ENCODE data around the gene PFKL.
"Not testable (repeated sequence)": the region's sequence is repeated elsewhere in the genome, so short reads cannot be mapped to it uniquely, and the experiment has no call there.

PFKL gene

DNA sequence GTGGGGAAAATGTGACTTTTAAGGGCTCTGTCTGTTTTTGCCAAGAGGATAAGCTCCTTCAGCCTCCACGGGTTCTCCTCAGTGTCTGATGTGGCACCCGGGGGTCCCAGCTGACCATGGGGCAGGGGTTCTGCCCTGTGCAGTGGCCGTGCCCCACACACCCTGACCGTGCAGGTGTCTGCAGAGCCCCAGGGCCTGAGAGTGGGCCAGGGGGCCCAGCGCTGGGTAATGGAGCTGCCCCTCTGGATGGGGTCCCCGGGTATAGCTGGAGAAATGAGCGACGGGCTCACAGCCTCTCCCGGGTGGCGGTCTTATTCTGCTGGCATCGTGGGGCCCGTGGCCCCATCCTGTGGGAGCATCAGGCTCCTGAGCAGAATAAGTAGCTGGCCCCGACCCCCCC, 2.9 kb upstream of the PFKL start:
- Histone ChIP-seq H3K9me3 (ENCODE audit: control insufficient read depth, insufficient read depth, low read length) (no peaks in the 10 kb centered on the region), H3K27ac (ENCODE audit: low read depth, low read length) (no peak overlapping the region), H3K4me3 (ENCODE audit: low read depth, low read length) (no peak overlapping the region), H3K4me1 (ENCODE audit: control insufficient read depth, insufficient read depth, low read length) (0 out of 2 replicates have a peak, but pooled peaks cover 5% of the 10 kb centered on the region), H3K9ac (ENCODE audit: low read depth, low read length) (no peak overlapping the region), H3K27me3 (ENCODE audit: control insufficient read depth, insufficient read depth, low read length) (peaks cover 4% of the 10 kb centered on the region), H3K36me3 (ENCODE audit: control insufficient read depth, insufficient read depth, low read length) (no peaks in the 10 kb centered on the region)

GRCh38 chr21:44297525-44298290, 2.1 kb upstream of the PFKL start:
- Histone ChIP-seq H3K9ac (ENCODE audit: low read depth, low read length) (no peak overlapping the region), H3K4me1 (ENCODE audit: control insufficient read depth, insufficient read depth, low read length) (0 out of 2 replicates have a peak, but pooled peaks cover 5% of the 10 kb centered on the region)

DNA sequence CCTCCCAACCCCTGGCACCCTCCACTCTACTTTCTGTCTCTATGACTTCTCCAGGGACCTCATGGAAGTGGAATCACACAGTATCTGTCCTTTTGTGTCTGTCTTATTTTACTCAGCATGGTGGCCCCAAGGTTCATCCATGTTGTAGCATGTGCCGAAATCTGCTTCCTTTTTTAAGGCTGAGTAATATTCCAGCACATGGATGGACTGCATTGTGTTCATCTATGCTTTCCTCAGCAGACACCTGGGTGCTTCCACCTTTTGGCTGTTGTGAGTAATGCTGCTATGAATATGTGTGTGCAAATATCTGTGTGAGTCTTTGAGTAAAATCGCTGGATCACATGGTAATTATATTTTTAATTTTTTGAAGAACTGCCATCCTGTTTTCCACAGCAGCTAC, 1.6 kb upstream of the PFKL start:
- Histone ChIP-seq H3K9me3 (ENCODE audit: control insufficient read depth, insufficient read depth, low read length) (no peaks in the 10 kb centered on the region), H3K4me1 (ENCODE audit: control insufficient read depth, insufficient read depth, low read length) (0 out of 2 replicates have a peak, but pooled peaks cover 5% of the 10 kb centered on the region), H3K4me3 (ENCODE audit: low read depth, low read length) (no peak overlapping the region), H3K27ac (ENCODE audit: low read depth, low read length) (no peak overlapping the region), H3K27me3 (ENCODE audit: control insufficient read depth, insufficient read depth, low read length) (peaks cover 4% of the 10 kb centered on the region), H3K36me3 (ENCODE audit: control insufficient read depth, insufficient read depth, low read length) (no peaks in the 10 kb centered on the region), H3K9ac (ENCODE audit: low read depth, low read length) (no peak overlapping the region)

More at GRCh38 chr21:44297525-44298290, 2.1 kb upstream of the PFKL start:
- no peak overlapping the region for H3K27ac ChIP-seq (ENCODE audit: low read depth, low read length)
- no peaks in the 10 kb centered on the region for H3K36me3 ChIP-seq (ENCODE audit: control insufficient read depth, insufficient read depth, low read length)
- no peak overlapping the region for H3K4me3 ChIP-seq (ENCODE audit: low read depth, low read length)
- H3K27me3 ChIP-seq (ENCODE audit: control insufficient read depth, insufficient read depth, low read length), result peaks cover 4% of the 10 kb centered on the region
- H3K9me3 ChIP-seq (ENCODE audit: control insufficient read depth, insufficient read depth, low read length), result no peaks in the 10 kb centered on the region

DNA sequence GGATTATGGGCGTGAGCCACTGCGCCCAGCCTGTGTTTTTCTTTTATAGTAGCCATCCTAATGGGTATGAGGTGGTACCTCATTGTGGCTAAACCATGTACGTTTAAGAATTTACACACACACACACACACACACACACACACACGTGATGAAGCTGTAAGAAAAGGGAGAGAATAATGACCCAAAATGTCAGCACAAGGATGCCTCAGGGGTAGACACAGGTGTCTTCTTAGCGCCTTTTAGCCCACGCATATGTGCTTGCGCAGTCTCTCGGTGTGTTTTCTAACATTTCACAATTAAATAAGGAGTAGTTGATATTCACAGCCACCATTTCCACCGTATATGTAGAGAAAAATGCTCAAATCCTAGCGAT, 782 bp upstream of the PFKL start:
- peaks cover 4% of the 10 kb centered on the region for H3K27me3 ChIP-seq (ENCODE audit: control insufficient read depth, insufficient read depth, low read length)

DNA sequence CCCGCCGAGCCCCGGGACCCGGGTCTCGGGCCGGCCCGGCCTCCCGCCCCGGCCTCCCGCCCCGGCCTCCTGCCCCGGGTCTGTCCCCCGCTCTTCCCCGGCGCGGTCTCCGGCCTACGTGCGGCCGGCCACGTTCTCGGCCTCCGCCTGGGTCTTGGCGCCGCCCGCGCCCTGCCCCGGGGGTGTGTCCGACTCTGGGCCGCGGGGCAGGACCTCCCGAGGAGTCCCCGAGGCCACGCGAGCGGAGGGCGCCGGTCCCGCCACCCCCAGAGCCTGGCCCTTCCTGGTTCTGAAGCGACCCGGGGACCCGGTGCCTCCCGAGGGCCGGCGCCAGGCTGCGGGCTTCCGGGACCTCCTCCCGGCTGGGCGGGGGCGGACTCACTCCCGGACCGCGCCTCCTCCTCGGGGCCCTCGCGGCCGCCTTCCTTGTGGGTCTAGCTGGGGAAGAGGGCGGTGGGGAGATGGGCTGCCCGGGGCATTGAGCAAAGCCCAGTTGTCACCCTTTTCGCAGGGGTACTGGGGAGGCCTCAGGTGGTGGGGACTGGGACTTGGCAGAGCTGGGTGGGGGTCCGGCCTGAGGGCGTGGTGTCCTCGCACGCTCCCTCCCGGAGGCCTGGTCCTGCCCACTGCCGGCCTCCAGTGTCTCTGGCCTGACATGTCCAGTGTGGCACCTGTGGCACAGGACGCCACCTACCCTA, 558 bp downstream of the PFKL start:
- Histone ChIP-seq H3K9me3 (ENCODE audit: control insufficient read depth, insufficient read depth, low read length) (no peaks in the 10 kb centered on the region), H3K4me1 (ENCODE audit: control insufficient read depth, insufficient read depth, low read length) (peaks cover 5% of the 10 kb centered on the region; the same call in 1 of the 2 replicates), H3K36me3 (ENCODE audit: control insufficient read depth, insufficient read depth, low read length) (no peaks in the 10 kb centered on the region), H3K27ac (ENCODE audit: low read depth, low read length) (no peak overlapping the region), H3K4me3 (ENCODE audit: low read depth, low read length) (peak overlapping the region; percentile 71), H3K27me3 (ENCODE audit: control insufficient read depth, insufficient read depth, low read length) (peaks cover 4% of the 10 kb centered on the region), H3K9ac (ENCODE audit: low read depth, low read length) (peak overlapping the region; percentile 39; the same call in 1 of the 2 replicates)

More for the DNA sequence above, 782 bp upstream of the PFKL start:
- Histone ChIP-seq H3K27ac (ENCODE audit: low read depth, low read length) (peak overlapping the region; percentile 26), H3K4me1 (ENCODE audit: control insufficient read depth, insufficient read depth, low read length) (peaks cover 5% of the 10 kb centered on the region; the same call in 1 of the 2 replicates), H3K36me3 (ENCODE audit: control insufficient read depth, insufficient read depth, low read length) (no peaks in the 10 kb centered on the region), H3K9ac (ENCODE audit: low read depth, low read length) (no peak overlapping the region), H3K9me3 (ENCODE audit: control insufficient read depth, insufficient read depth, low read length) (no peaks in the 10 kb centered on the region), H3K4me3 (ENCODE audit: low read depth, low read length) (peak overlapping the region; percentile 71)

DNA sequence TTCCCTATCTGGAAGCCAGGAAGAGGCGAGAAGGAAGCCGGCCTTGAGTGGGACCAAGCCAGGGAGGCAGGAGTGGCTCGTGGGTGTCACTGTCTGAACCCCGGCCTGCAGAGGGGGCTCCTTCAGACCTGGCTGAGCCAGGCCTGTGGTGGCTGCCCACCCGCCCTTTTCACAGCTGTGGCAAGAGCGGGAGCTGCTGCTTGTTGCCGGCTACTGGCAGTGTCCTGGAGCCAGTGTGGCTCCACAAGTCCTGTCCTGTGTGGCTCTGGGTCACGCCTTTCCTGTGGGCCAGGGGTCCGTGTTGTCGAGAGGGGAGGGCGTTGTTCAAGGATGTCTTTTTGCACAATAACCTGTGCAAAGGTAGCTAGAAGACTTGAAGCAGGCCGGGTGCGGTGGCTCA, 1.3 kb downstream of the PFKL start:
- H3K4me1 ChIP-seq (ENCODE audit: control insufficient read depth, insufficient read depth, low read length), result peaks cover 5% of the 10 kb centered on the region; the same call in 1 of the 2 replicates
- H3K9me3 ChIP-seq (ENCODE audit: control insufficient read depth, insufficient read depth, low read length), result no peaks in the 10 kb centered on the region
- H3K27me3 ChIP-seq (ENCODE audit: control insufficient read depth, insufficient read depth, low read length), result peaks cover 4% of the 10 kb centered on the region
- peak overlapping the region; percentile 71 for H3K4me3 ChIP-seq (ENCODE audit: low read depth, low read length)
- H3K27ac ChIP-seq (ENCODE audit: low read depth, low read length), result no peak overlapping the region
- no peaks in the 10 kb centered on the region for H3K36me3 ChIP-seq (ENCODE audit: control insufficient read depth, insufficient read depth, low read length)
- no peak overlapping the region for H3K9ac ChIP-seq (ENCODE audit: low read depth, low read length)

DNA sequence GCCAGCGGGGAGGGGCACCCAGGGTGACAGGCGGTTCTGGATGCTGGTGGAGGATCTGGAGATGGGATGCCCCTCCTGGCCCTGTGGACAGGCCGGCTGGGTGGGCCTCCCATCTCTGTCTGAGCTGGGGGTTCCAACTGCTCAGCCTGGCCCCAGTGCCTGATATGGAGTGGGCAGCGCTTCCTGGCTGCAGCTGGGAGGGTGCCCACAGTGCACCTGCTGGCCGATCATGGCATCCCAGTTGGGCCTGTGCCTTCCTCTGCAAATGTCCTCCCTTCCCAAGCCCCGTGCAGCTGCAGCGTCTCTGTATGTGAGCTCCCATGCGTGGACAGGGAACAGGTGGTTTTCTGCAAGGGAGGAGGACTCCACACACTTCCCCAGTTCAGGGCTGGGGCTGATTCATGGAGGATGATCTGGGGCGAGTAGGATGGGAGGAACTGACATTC, 2.1 kb downstream of the PFKL start:
- Histone ChIP-seq H3K27ac (ENCODE audit: low read depth, low read length) (no peak overlapping the region), H3K36me3 (ENCODE audit: control insufficient read depth, insufficient read depth, low read length) (peaks cover 5% of the 10 kb centered on the region; the same call in 1 of the 2 replicates), H3K4me3 (ENCODE audit: low read depth, low read length) (no peak overlapping the region), H3K27me3 (ENCODE audit: control insufficient read depth, insufficient read depth, low read length) (peaks cover 4% of the 10 kb centered on the region), H3K9me3 (ENCODE audit: control insufficient read depth, insufficient read depth, low read length) (no peaks in the 10 kb centered on the region), H3K4me1 (ENCODE audit: control insufficient read depth, insufficient read depth, low read length) (peaks cover 5% of the 10 kb centered on the region; the same call in 1 of the 2 replicates), H3K9ac (ENCODE audit: low read depth, low read length) (no peak overlapping the region)

- H3K36me3 ChIP-seq (ENCODE audit: control insufficient read depth, insufficient read depth, low read length); H3K9me3 ChIP-seq (ENCODE audit: control insufficient read depth, insufficient read depth, low read length); H3K4me3 ChIP-seq (ENCODE audit: low read depth, low read length); H3K27me3 ChIP-seq (ENCODE audit: control insufficient read depth, insufficient read depth, low read length); H3K9ac ChIP-seq (ENCODE audit: low read depth, low read length); H3K4me1 ChIP-seq (ENCODE audit: control insufficient read depth, insufficient read depth, low read length); H3K27ac ChIP-seq (ENCODE audit: low read depth, low read length): not testable (repeated sequence)
Measured at GRCh38 chr21:44302573-44303401, 2.9 kb downstream of the PFKL start.

DNA sequence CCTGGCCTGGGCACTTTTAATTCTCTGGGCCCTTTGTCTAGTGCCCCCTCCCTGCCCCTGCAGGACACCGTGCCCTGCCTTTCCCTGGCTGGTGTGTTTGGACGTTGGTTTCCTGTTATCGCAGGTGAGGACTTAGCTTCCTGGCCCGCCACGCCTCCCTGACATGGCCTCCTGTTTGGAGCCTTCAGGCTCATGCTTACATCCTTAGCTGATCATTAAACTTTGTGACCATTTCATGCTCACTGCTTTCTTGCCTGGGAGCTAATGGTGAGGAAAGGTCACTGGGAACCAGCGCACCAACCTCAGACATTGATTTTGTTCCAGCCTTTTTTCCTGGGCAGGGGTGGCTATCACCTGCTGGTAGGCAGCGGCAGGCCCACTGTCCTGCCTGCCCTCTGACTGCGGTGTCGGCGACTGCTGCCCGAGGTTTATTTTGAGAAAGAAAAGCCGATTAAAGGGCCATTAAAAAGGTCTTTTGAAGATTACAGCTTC, 3.7 kb downstream of the PFKL start:
- no peaks in the 10 kb centered on the region for H3K9me3 ChIP-seq (ENCODE audit: control insufficient read depth, insufficient read depth, low read length)
- H3K4me1 ChIP-seq (ENCODE audit: control insufficient read depth, insufficient read depth, low read length), result peaks cover 5% of the 10 kb centered on the region; the same call in 1 of the 2 replicates
- H3K27ac ChIP-seq (ENCODE audit: low read depth, low read length), result no peak overlapping the region
- no peak overlapping the region for H3K9ac ChIP-seq (ENCODE audit: low read depth, low read length)
- peaks cover 1% of the 10 kb centered on the region for H3K27me3 ChIP-seq (ENCODE audit: control insufficient read depth, insufficient read depth, low read length)
- no peak overlapping the region for H3K4me3 ChIP-seq (ENCODE audit: low read depth, low read length)
- H3K36me3 ChIP-seq (ENCODE audit: control insufficient read depth, insufficient read depth, low read length), result peaks cover 9% of the 10 kb centered on the region; the same call in 1 of the 2 replicates

DNA sequence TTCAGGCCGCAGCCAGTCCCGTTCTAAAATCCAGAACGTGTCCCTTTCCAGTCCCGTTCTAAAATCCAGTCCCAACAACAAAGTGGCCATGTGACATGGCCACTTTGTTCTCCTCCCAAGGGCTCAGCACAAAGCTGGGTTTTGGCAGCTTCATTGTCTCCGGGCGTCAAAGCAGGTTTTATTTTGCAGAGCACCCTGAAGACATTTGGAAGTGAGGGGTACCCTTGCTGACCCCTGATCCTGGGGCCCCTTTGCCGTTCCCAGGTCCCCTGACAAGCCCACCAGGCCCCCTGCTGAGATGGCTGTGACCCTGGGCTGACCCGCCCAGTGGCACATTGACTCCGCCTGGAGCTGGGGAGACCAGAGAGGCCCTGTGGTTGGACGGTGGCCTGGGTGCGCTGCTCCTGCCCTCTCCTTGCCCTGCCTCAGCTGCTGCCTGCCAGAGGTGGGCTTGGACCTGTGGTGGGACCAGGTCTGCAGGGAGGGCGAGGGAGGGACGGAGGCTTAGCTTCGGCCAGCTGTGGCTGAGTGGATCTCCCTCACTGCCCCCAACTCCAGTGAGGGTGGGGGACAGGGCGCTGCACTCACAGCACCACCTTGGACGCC, 4.3 kb downstream of the PFKL start:
- Histone ChIP-seq H3K9me3 (ENCODE audit: control insufficient read depth, insufficient read depth, low read length) (no peaks in the 10 kb centered on the region), H3K4me3 (ENCODE audit: low read depth, low read length) (no peak overlapping the region), H3K27ac (ENCODE audit: low read depth, low read length) (no peak overlapping the region), H3K9ac (ENCODE audit: low read depth, low read length) (no peak overlapping the region), H3K27me3 (ENCODE audit: control insufficient read depth, insufficient read depth, low read length) (no peaks in the 10 kb centered on the region), H3K36me3 (ENCODE audit: control insufficient read depth, insufficient read depth, low read length) (peaks cover 9% of the 10 kb centered on the region; the same call in 1 of the 2 replicates), H3K4me1 (ENCODE audit: control insufficient read depth, insufficient read depth, low read length) (peaks cover 3% of the 10 kb centered on the region; the same call in 1 of the 2 replicates)

Data from HUES48 (cell line).